Gastroesophageal sphincter (tissue), 3 donors: ENCODE results near the gene FAM53B.

Source experiments
- CTCF ChIP-seq, 4 experiments: fragments of 200-600 bp in 2 of 4; fragments of 450-650 bp in 2 of 4; sonication (generic) in 1 of 4; IDR thresholded peaks; one replicate each; pipeline ENCODE4 v1.5.1; 2017 to 2019; ENCODE audit warnings: antibody characterized with exemption in 4 of 4, mild to moderate bottlenecking in 2 of 4, moderate library complexity in 2 of 4
- POLR2A ChIP-seq, 2 donors: fragments of 450-650 bp; IDR thresholded peaks; one replicate each; pipeline ENCODE4 v1.6.1; 2017; ENCODE audit warnings: antibody characterized with exemption in 2 of 2, mild to moderate bottlenecking in 2 of 2, moderate library complexity in 1 of 2
- POLR2AphosphoS5 ChIP-seq: sonication (generic); formaldehyde crosslinking; IDR thresholded peaks from one replicate; pipeline ENCODE4 v1.6.1; 2017; ENCODE audit warnings: antibody characterized with exemption

- TF ChIP-seq CTCF (IDR thresholded peaks at IDR 0.05) (peak in 2 of 4 experiments; percentile 16 to 28), POLR2AphosphoS5 (no peak), POLR2A (IDR thresholded peaks at IDR 0.05) (no peak)
These were observed 96.6 kb downstream of the FAM53B start for GRCh38 chr10:124647421-124648130.
